Transverse colon (tissue), 4 donors: ENCODE results near the gene CDK17. TPM values are rescaled to one million over a fixed set of nuclear protein-coding genes. Genes with fewer than 3 reads are reported as not detected.
A peak's percentile ranks its signal among the peaks of the same experiment; 100 is the strongest.

Experiments
- DNase-seq: peaks from one replicate; pipeline ENCODE4 v3.0.0-alpha.2; 2019
- H3K27ac ChIP-seq, 4 donors: fragments of 200-600 bp; sonication (generic); 2 replicates each; pipeline ENCODE4 v1.5.1; 2016 to 2018; ENCODE audit warnings: inconsistent platforms in 4 of 4
- H3K27me3 ChIP-seq: fragments of 200-600 bp; sonication (generic); 2 replicates; pipeline ENCODE4 v1.5.1; 2017; ENCODE audit warnings: inconsistent platforms
- H3K36me3 ChIP-seq, 4 donors: fragments of 200-600 bp; sonication (generic); 2 replicates each; pipeline ENCODE4 v1.5.1; 2017 to 2019; ENCODE audit warnings: inconsistent platforms in 4 of 4
- H3K4me1 ChIP-seq, 4 donors: fragments of 200-600 bp; sonication (generic); 2 replicates each; pipeline ENCODE4 v1.5.1; 2017 to 2020; ENCODE audit warnings: inconsistent platforms in 4 of 4
- H3K4me3 ChIP-seq, 4 donors: fragments of 200-600 bp; sonication (generic); 1 replicate in 1 of 4; 2 replicates in 3 of 4; pipeline versions ENCODE4 v1.5.1 to v1.6.1; 2017 to 2019; ENCODE audit warnings: inconsistent platforms in 4 of 4
- H3K9me3 ChIP-seq, 2 donors: fragments of 200-600 bp; sonication (generic); 2 replicates each; pipeline ENCODE4 v1.5.1; 2017 to 2019; ENCODE audit warnings: inconsistent platforms in 2 of 2
- CTCF ChIP-seq, 5 experiments: fragments of 200-600 bp in 3 of 5; fragments of 450-650 bp in 2 of 5; sonication (generic) in 3 of 5; IDR thresholded peaks; 1 replicate in 2 of 5; 2 replicates in 3 of 5; pipeline ENCODE4 v1.5.1; 2016 to 2017; ENCODE audit warnings: antibody characterized with exemption in 5 of 5, inconsistent platforms in 3 of 5, mild to moderate bottlenecking in 2 of 5, moderate library complexity in 1 of 5
- EP300 ChIP-seq: sonication (generic); formaldehyde crosslinking; IDR thresholded peaks from one replicate; pipeline ENCODE4 v1.6.1; 2017; ENCODE audit warnings: antibody characterized with exemption, low read depth
- POLR2A ChIP-seq: fragments of 450-650 bp; IDR thresholded peaks from one replicate; pipeline ENCODE4 v1.6.1; 2016; ENCODE audit warnings: antibody characterized with exemption, mild to moderate bottlenecking, moderate library complexity
- POLR2AphosphoS5 ChIP-seq, 3 donors: sonication (generic); formaldehyde crosslinking; IDR thresholded peaks; one replicate each; pipeline ENCODE4 v1.6.1; 2016; ENCODE audit warnings: antibody characterized with exemption in 3 of 3
- WGBS, 2 donors: methylation state at CpG; one replicate each; pipeline ENCODE4 v1.1.5; 2018; ENCODE audit warnings: low coverage in 1 of 2; 5-methylcytosine and 5-hydroxymethylcytosine counted together
- in situ Hi-C, 4 donors: fragments of 200-750 bp; cut with MboI; loops; one replicate each; pipeline versions ENCODE4 v1.15.0 to v1.15.1; 2017; ENCODE audit warnings: low sequenced_read_pairs in 3 of 4, low pct_ligation_motif_present in 1 of 4, low pct_unique_long_range_greater_than_20kb in 1 of 4
- intact Hi-C: fragments of 100-400 bp; cut with DNase I; formaldehyde crosslinking; loops from one replicate; pipeline ENCODE4 v1.15.1; 2023; ENCODE audit warnings: low total_unique reads
- total RNA-seq, 4 donors: library from RNA; depleted of rRNA; stranded (reverse); fragments of >200 nt; gene quantifications; one replicate each; pipeline ENCODE4 v1.1.0, GENCODE V29; 2016

Gene CDK17
- total RNA-seq, 4 donors from 2014 or later = 32.5 to 81.4 (median 51.8) TPM

GRCh38 chr12:96255077-96255476, 145.2 kb downstream of the CDK17 start:
- TF ChIP-seq POLR2AphosphoS5 (IDR thresholded peaks at IDR 0.05) (peak in 1 of 3 donors; percentile 23), EP300 (no peak)
- Histone ChIP-seq H3K36me3 (no peaks in the 10 kb centered on the region), H3K4me3 (no peak overlapping the region), H3K4me1 (peaks cover 0 to 27% (median 0%) of the 10 kb centered on the region in 4 donors), H3K27ac (peak overlapping the region; percentile 47 to 67 (median 58)), H3K27me3 (no peaks in the 10 kb centered on the region), H3K9me3 (no peaks in the 10 kb centered on the region)
- in situ Hi-C loops (no loop called here), intact Hi-C loops (no loop called here)
- peak; percentile 38 for DNase-seq
- 74 to 78% methylated on average over 7 to 8 of the region's 8 CpGs for WGBS, 2 donors

- Histone ChIP-seq H3K4me1 (peaks cover 0 to 13% (median 4%) of the 10 kb centered on the region in 4 donors), H3K4me3 (no peak overlapping the region), H3K9me3 (no peaks in the 10 kb centered on the region), H3K27me3 (no peaks in the 10 kb centered on the region), H3K36me3 (peaks cover 0 to 11% (median 0%) of the 10 kb centered on the region in 4 donors), H3K27ac (peak overlapping the region; percentile 24 to 71 (median 54))
- TF ChIP-seq EP300 (no peak), CTCF (IDR thresholded peaks at IDR 0.05) (no peak), POLR2AphosphoS5 (IDR thresholded peaks at IDR 0.05) (no peak), POLR2A (no peak)
- in situ Hi-C loops (no loop called here), intact Hi-C loops (no loop called here)
- WGBS, 2 donors = 89% methylated on average over 7 of the region's 7 CpGs; no CpG with 5 or more reads in 1 of the 2 donors
- DNase-seq = no peak
These were observed 150.0 kb downstream of the CDK17 start for GRCh38 chr12:96250119-96250685.

GRCh38 chr12:96249196-96250118, 150.8 kb downstream of the CDK17 start:
- Histone ChIP-seq H3K27ac (peak overlapping the region; percentile 24 to 71 (median 54)), H3K9me3 (no peaks in the 10 kb centered on the region), H3K27me3 (no peaks in the 10 kb centered on the region), H3K4me3 (no peak overlapping the region), H3K36me3 (peaks cover 0 to 11% (median 0%) of the 10 kb centered on the region in 4 donors), H3K4me1 (peaks cover 0 to 13% (median 4%) of the 10 kb centered on the region in 4 donors)
- in situ Hi-C loops = no loop called here
- DNase-seq = peak; percentile 37
- WGBS, 2 donors = 76% methylated on average over 16 of the region's 16 CpGs; no CpG with 5 or more reads in 1 of the 2 donors
- intact Hi-C loops = no loop called here
- TF ChIP-seq POLR2AphosphoS5 (IDR thresholded peaks at IDR 0.05) (peak; percentile 41 to 51 (median 46)), EP300 (no peak), CTCF (IDR thresholded peaks at IDR 0.05) (no peak)

- H3K4me3 ChIP-seq = no peak overlapping the region
- H3K27me3 ChIP-seq = no peaks in the 10 kb centered on the region
- peaks cover 0 to 8% (median 4%) of the 10 kb centered on the region in 4 donors for H3K4me1 ChIP-seq
- 90% methylated on average over 17 of the region's 17 CpGs; no CpG with 5 or more reads in 1 of the 2 donors for WGBS, 2 donors
- TF ChIP-seq POLR2A = no peak
- TF ChIP-seq CTCF (IDR thresholded peaks at IDR 0.05) = no peak
- TF ChIP-seq POLR2AphosphoS5 (IDR thresholded peaks at IDR 0.05) = no peak
- no peak for TF ChIP-seq EP300
- no peak for DNase-seq
- H3K27ac ChIP-seq = peak overlapping the region in 3 of 4 donors; percentile 24 to 71 (median 52)
- H3K36me3 ChIP-seq = peaks cover 0 to 11% (median 0%) of the 10 kb centered on the region in 4 donors
- H3K9me3 ChIP-seq = no peaks in the 10 kb centered on the region
- intact Hi-C loops (no loop called here), in situ Hi-C loops (no loop called here)
These were observed 151.9 kb downstream of the CDK17 start for GRCh38 chr12:96248136-96248931.
